Dedifferentiated amniotic fluid mesenchymal stem cell (primary cell): Measurements from ENCODE around the gene OPTC.

Source experiments
- DNase-seq: peaks from one replicate; pipeline ENCODE4 v3.0.0-alpha.2; 2016; ENCODE audit errors: extremely low spot score

Gene OPTC

DNA sequence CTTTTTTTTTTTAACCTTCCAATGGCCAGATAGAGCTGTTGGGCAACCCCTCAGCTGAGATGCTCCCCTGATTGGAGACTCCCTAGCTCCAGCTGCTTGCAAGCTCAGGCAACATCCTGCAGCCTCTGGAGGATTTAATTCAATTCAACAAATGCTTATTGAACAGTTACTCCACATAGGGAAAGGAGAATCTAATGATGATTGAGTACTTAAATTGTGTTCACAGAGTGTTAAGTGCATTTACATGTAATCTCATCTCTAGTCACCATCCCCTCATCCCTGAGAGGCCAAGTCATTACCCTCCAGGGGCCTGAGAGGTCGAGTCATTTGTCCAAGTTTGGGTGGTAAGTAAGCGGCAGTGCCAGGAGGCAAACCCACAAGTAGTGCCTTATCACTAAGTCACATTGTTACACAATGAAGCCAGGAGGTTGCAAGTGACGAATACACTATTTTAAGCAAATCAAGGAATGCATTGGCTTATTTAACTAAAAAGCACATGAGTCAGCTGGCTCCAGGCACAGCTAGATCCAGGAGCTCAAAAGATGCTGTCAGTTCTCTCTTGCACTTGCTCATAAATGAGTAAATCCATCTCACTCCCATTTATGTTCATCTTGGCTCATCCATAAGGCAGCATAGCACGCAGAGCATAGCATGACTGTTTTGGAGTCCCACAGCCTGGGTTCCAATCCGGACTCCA is 64.3 kb downstream of the OPTC start:
- peak; percentile 98 for DNase-seq
